ENCODE measurements around the gene H6PD.

H6PD gene

GRCh38 chr1:9317072-9317471 lies 82.5 kb downstream of the H6PD start:
- DNase-seq (ENCODE audit: low spot score), result no peak

GRCh38 chr1:9317591-9318417 lies 83.2 kb downstream of the H6PD start:
- no peak for DNase-seq (ENCODE audit: low spot score)

GRCh38 chr1:9319208-9319788 lies 84.7 kb downstream of the H6PD start:
- no peak for DNase-seq (ENCODE audit: low spot score)

GRCh38 chr1:9319789-9320519 lies 85.4 kb downstream of the H6PD start:
- no peak for DNase-seq (ENCODE audit: low spot score)

Measured in RKO (cell line).